AG20443 (cell line): ENCODE results near the gene ERVMER34-1.

Source experiments
- DNase-seq: peaks from one replicate; pipeline ENCODE4 v3.0.0; 2012; ENCODE audit warnings: low spot score, mixed read lengths

The ERVMER34-1 gene

DNA sequence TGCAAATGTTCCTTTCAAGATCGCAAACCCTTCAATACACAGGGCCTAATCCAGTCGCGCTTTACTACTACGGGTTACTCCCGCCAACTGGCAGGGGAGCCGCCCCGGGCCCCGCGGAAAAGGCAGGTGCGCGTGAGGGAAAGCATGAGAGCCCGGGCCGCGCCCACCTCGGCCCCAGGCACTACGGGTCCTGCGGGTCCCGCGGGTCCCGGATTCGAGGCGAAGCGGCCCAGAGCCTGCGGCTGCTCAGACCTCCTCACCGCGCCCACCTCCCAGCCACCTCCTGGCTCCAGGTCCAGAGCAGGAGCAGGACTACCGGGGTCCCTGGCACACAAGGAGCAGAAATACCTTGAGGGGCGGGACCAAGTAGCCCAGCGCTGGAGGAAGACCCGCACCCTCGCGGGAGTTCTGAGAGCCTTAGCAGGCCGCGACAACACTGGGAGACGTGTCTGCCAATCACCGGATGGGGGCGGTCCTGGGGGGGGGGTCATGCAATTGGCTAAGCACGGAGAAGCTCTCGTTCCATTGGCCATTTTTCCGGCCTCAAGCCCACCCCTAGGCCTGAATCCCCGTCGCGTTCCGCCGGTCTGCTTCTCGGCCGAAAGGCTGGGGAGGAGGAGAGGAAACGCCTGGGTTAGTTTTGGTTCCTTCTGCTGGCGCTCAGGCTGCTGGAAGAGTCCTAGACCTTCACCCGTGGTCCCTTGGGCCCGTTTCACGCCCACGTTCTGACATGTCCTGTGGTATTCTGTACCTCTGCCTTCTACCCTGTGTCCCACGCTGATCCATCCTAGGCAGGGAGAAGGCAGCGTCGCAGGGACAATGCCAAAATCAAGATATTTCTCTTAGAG lies 29.0 kb downstream of the ERVMER34-1 start:
- DNase-seq = peak; percentile 96

GRCh38 chr4:52718123-52718522 lies 33.1 kb downstream of the ERVMER34-1 start:
- DNase-seq = no peak

GRCh38 chr4:52716364-52717151 lies 34.7 kb downstream of the ERVMER34-1 start:
- no peak for DNase-seq

- DNase-seq = no peak
Measured at GRCh38 chr4:52715914-52716313, 35.3 kb downstream of the ERVMER34-1 start.

DNA sequence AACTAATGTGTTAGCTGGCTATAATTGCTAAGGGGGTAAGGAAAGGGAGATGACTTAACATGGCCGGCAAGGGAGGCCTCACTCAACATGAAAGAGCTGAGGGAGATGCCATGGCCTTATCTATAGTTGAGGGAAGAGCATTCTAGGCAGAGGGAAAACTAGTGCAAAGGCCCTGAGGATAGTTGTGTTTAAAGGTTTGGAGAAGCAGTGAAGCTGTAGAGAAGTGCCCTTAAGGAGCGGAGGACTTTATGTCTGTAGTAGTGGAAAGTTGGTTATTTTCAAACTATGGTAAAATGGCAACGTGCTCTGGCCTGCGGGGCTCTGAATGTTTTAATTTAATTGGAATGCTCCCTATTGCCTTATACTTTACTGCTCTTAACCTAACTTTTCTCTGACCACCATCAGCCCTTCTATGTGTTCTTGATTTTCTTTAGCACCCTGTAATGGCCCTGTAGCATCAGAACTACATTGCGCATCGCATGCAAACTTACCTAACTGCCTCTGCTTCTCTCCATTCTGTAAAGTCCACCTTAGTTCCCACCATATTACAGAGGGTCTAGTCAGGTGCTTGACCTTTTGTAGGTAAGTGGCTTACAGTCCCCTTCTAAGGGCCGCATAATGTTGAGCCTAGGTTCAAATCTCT lies 35.8 kb downstream of the ERVMER34-1 start:
- DNase-seq = no peak

DNA sequence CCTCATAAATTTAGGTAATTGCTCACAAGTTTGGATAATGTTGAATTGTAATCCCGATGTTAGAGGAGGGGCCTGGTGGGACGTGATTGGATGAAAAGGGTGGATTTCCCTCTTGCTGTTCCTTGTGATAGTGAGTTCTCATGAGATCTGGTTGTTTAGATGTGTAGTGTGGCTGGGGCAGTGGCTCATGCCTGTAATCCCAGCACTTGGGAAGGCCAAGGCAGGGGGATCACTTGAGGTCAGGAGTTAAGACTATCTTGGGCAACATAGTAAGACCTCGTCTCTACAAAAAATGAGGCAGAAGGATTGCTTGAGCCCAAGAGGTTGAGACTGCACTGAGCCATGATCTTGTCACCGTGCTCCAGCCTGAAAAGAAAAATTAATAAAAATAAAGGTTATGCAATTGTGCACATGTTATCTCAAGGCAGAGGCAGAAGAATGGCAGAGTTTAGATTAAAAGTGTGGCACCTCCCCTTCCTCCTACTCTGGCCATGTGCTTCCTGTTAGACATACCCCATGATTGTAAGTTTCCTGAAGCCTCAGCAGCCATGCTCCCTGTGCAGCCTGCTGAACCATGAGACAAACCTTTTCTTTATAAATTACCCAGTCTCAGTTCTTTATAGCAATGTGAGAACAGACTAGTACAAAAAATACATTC lies 36.5 kb downstream of the ERVMER34-1 start:
- no peak for DNase-seq

DNA sequence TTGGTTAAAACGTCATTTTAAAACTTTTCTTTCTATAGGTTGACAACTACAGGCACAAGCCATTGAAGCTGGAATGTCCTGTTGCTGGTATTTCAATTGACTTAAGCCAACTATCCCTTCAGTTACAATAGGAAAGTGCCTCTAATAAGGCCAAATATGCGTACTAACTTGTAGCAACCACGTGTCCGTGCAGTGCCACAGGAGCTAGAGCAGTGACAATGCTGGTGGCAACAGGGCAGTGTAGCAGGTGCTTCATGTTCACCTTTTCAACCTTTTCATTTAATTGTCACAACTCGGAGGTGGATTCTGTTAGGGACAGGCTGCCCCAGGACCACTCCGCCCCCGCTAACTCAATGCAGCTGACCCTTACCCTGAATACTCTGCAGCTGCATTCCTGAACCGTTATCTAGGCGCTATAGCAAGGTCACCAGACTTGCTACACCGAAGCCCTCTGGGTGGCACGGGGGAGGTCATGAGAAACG lies 37.7 kb downstream of the ERVMER34-1 start:
- DNase-seq = no peak

- peak; percentile 99 for DNase-seq
Measured at GRCh38 chr4:52712251-52713130, 38.7 kb downstream of the ERVMER34-1 start.

- DNase-seq = no peak
Measured at GRCh38 chr4:52711834-52712250, 39.4 kb downstream of the ERVMER34-1 start.

- no peak for DNase-seq
Measured at GRCh38 chr4:52711272-52711671, 40.0 kb downstream of the ERVMER34-1 start.

- DNase-seq = no peak
Measured at GRCh38 chr4:52709155-52709554, 42.1 kb downstream of the ERVMER34-1 start.

DNA sequence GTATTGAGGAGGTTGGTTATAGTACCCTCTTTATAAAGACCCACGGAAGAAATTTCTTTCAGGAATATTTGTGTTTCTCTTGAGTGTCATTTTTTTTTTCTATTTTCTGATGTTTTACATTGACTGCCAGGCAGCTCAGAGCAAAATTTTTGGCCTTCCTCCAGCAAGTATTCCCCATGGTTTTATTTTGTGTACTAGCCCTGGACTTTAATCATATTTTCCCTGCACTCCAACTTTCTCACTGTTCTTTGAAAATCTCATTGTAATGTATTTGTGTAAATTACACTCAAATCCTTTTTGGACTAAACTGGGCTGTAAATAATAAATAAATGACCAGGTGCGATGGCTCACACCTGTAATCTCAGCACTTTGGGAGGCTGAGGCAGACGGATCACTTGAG lies 46.6 kb downstream of the ERVMER34-1 start:
- DNase-seq = no peak

DNA sequence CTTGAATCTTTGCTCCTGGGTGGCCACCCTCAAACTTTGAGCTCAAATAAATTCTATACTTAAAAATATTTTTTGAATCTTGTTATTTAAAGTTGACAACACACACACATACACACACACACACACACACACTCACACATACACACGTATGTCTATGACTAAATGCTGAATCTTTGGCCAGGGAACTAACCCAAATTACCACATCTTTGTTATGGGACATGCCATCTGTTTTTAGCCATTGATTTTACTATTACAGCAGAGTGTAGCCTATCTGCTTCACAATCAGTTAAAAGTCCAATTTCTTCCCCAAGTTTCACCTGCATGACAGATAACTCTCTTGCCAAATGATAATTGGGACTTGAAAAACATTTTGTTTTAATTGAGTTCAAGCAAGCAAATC lies 47.1 kb downstream of the ERVMER34-1 start:
- DNase-seq = peak; percentile 26

DNA sequence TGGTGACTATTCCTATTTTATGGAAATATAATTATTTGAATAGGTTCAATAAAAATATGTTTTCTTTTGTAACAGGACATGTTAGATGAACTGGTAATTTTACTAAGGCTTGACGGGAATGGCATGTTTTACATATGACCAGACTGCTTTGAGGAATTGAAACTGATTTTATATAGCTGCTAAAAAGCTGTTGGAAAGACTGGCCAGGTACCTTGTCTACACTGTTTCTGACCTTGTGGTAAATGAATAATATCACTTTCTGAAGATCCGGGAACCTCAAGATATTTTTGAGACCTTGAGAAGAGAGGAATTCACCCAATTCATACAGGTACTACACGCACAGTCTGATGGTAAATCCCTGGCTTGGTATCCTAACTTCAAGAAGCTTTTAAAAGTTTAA lies 50.0 kb downstream of the ERVMER34-1 start:
- no peak for DNase-seq

DNA sequence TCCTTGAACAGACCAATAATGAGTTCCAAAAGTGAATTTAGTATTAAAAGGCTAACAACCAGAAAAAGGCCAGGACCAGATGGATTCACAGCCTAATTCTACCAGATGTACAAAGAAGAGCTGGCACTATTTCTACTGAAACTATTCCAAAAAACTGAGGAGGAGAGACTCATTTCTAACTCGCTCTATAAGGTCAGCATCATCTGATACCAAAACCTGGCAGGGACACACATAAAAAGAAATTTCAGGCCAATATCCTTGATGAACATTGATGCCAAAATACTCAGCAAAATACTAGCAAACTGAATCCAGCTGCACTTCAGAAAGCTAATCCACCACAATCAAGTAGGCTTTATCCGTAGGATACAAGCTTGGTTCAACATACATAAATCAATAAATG lies 56.3 kb downstream of the ERVMER34-1 start:
- no peak for DNase-seq

- DNase-seq = no peak
Measured at GRCh38 chr4:52693492-52693891, 57.7 kb downstream of the ERVMER34-1 start.
